Upper lobe of right lung (tissue), 1 donor: ENCODE measurements around the gene ANGPTL8. TPM values are rescaled to one million over a fixed set of nuclear protein-coding genes. Genes with fewer than 3 reads are reported as not detected.
A peak's percentile ranks its signal among the peaks of the same experiment; 100 is the strongest.

ENCODE experiments used
- ATAC-seq: fragments of 200-7000 bp; cut with Tn5 transposase; one replicate; pipeline ENCODE4 v1.9.1; 2020; ENCODE audit warnings: mild to moderate bottlenecking, moderate library complexity
- DNase-seq: peaks from one replicate; pipeline ENCODE4 v3.0.0-alpha.2; 2020
- H3K27ac ChIP-seq: fragments of 200-600 bp; one replicate; pipeline ENCODE4 v1.8.0; 2022
- H3K27me3 ChIP-seq: fragments of 200-600 bp; one replicate; pipeline ENCODE4 v1.8.0; 2022; ENCODE audit warnings: mild to moderate bottlenecking
- H3K36me3 ChIP-seq: fragments of 200-600 bp; one replicate; pipeline ENCODE4 v1.8.0; 2022
- H3K4me1 ChIP-seq: fragments of 200-600 bp; one replicate; pipeline ENCODE4 v1.8.0; 2022
- H3K4me3 ChIP-seq: fragments of 200-600 bp; one replicate; pipeline ENCODE4 v1.8.0; 2022; ENCODE audit warnings: mild to moderate bottlenecking
- H3K9me3 ChIP-seq: fragments of 200-600 bp; one replicate; pipeline ENCODE4 v1.8.0; 2022
- CTCF ChIP-seq: fragments of 200-600 bp; IDR thresholded peaks from one replicate; pipeline ENCODE4 v1.8.0; 2022; ENCODE audit warnings: antibody characterized with exemption
- intact Hi-C: fragments of 100-400 bp; cut with DNase I; formaldehyde crosslinking; loops from one replicate; pipeline ENCODE4 v1.11.0; 2022
- total RNA-seq: library from RNA; stranded (reverse); fragmentation: NEBNext Ultra II Directional; extraction: Animal tissue kit (Norgen Biotek cat#: 25700); gene quantifications from one replicate; pipeline ENCODE4 v1.2.1, GENCODE V29; 2021
- donor health status: DM: no; HTN: yes; CAD: no; lungs with severe emphysema.

ANGPTL8 gene
- total RNA-seq, 1 donor from 2014 or later, result not detected

GRCh38 chr19:11252665-11253355 is 13.4 kb downstream of the ANGPTL8 start:
- Histone ChIP-seq H3K27ac (peak overlapping the region; percentile 66), H3K4me1 (peaks cover 25% of the 10 kb centered on the region), H3K9me3 (no peaks in the 10 kb centered on the region), H3K36me3 (peaks cover 40% of the 10 kb centered on the region), H3K4me3 (no peak overlapping the region), H3K27me3 (no peaks in the 10 kb centered on the region)
- intact Hi-C loops, result no loop called here
- ATAC-seq (peak; percentile 46), DNase-seq (no peak)
- no peak for TF ChIP-seq CTCF

GRCh38 chr19:11254666-11255065 is 15.2 kb downstream of the ANGPTL8 start:
- Histone ChIP-seq H3K4me1 (peaks cover 19% of the 10 kb centered on the region), H3K36me3 (peaks cover 26% of the 10 kb centered on the region), H3K9me3 (no peaks in the 10 kb centered on the region), H3K27ac (no peak overlapping the region), H3K4me3 (no peak overlapping the region), H3K27me3 (no peaks in the 10 kb centered on the region)
- intact Hi-C loops, result no loop called here
- no peak for DNase-seq
- no peak for ATAC-seq
- TF ChIP-seq CTCF, result peak; percentile 12

GRCh38 chr19:11256189-11256588 is 16.8 kb downstream of the ANGPTL8 start:
- ATAC-seq (peak; percentile 42), DNase-seq (no peak)
- Histone ChIP-seq H3K4me1 (peaks cover 19% of the 10 kb centered on the region), H3K9me3 (no peaks in the 10 kb centered on the region), H3K27ac (no peak overlapping the region), H3K4me3 (no peak overlapping the region), H3K36me3 (peaks cover 15% of the 10 kb centered on the region), H3K27me3 (no peaks in the 10 kb centered on the region)
- TF ChIP-seq CTCF, result no peak
- intact Hi-C loops, result no loop called here

- no peaks in the 10 kb centered on the region for H3K36me3 ChIP-seq
- no peak overlapping the region for H3K27ac ChIP-seq
- H3K4me3 ChIP-seq, result no peak overlapping the region
- intact Hi-C loops, result no loop called here
- no peak for DNase-seq
- ATAC-seq, result no peak
- no peak for TF ChIP-seq CTCF
- peaks cover 19% of the 10 kb centered on the region for H3K4me1 ChIP-seq
- H3K27me3 ChIP-seq, result no peaks in the 10 kb centered on the region
- H3K9me3 ChIP-seq, result no peaks in the 10 kb centered on the region
These were observed 18.5 kb downstream of the ANGPTL8 start for GRCh38 chr19:11257846-11258380.

- no peak for TF ChIP-seq CTCF
- ATAC-seq (no peak), DNase-seq (no peak)
- intact Hi-C loops, result no loop called here
- H3K4me3 ChIP-seq, result peak overlapping the region; percentile 80
- peaks cover 18% of the 10 kb centered on the region for H3K4me1 ChIP-seq
- peak overlapping the region; percentile 86 for H3K27ac ChIP-seq
- H3K36me3 ChIP-seq, result no peaks in the 10 kb centered on the region
- H3K27me3 ChIP-seq, result no peaks in the 10 kb centered on the region
- H3K9me3 ChIP-seq, result no peaks in the 10 kb centered on the region
These were observed 21.6 kb downstream of the ANGPTL8 start for GRCh38 chr19:11260996-11261395.
